ENCODE results near the gene LLGL2.

DNA sequence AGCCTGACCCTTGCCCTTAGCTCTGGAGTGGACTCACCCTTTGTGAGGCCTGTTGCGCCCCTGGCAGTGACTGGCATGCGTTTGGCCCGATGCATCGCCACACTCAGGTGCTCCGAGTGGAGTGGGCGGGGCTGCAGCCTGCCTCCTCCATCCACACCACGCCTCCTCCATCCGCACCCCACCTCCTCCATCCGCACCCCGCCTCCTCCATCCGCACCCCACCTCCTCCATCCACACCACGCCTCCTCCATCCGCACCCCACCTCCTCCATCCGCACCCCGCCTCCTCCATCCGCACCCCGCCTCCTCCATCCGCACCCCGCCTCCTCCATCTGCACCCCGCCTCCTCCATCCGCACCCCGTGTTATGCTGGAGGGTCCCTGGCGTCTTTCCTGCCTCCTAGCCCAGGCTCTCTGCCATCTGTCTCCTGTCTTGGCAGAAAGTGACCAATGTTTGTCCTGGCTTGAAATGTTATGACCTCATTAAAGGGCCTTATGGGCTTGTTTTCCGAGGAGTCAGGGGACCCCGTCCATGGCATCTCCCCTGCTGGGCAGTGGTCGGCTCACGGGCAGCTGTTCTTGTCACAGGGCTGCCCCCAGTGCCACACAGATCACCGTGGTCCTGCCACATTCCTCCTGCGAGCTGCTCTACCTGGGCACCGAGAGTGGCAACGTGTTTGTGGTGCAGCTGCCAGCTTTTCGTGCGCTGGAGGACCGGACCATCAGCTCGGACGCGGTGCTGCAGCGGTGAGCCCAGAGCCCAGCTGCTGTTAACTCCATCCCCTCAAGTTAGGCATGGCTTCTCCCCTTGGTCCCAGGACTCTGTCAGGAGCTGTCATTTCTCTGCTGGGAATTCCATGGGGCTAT lies 33.4 kb downstream of the LLGL2 start:
- TF ChIP-seq, protein P1, sequence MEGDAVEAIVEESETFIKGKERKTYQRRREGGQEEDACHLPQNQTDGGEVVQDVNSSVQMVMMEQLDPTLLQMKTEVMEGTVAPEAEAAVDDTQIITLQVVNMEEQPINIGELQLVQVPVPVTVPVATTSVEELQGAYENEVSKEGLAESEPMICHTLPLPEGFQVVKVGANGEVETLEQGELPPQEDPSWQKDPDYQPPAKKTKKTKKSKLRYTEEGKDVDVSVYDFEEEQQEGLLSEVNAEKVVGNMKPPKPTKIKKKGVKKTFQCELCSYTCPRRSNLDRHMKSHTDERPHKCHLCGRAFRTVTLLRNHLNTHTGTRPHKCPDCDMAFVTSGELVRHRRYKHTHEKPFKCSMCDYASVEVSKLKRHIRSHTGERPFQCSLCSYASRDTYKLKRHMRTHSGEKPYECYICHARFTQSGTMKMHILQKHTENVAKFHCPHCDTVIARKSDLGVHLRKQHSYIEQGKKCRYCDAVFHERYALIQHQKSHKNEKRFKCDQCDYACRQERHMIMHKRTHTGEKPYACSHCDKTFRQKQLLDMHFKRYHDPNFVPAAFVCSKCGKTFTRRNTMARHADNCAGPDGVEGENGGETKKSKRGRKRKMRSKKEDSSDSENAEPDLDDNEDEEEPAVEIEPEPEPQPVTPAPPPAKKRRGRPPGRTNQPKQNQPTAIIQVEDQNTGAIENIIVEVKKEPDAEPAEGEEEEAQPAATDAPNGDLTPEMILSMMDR (IDR thresholded peaks at IDR 0.05) = no peak
- no peak for TF ChIP-seq POLR2A (IDR thresholded peaks at IDR 0.05)

All from thyroid gland (tissue), 4 donors.